HFFc6 (cell line): ENCODE data around the gene RPS23. TPM values are rescaled to one million over a fixed set of nuclear protein-coding genes. Genes with fewer than 3 reads are reported as not detected.

Source experiments
- DNase-seq: peaks from one replicate; pipeline ENCODE4 v3.0.0-alpha.2; 2018
- H3K27ac Mint-ChIP-seq: 2 replicates; pipeline ENCODE4 v1.8.0; 2020; ENCODE audit warnings: mild to moderate bottlenecking, mixed read lengths
- H3K27me3 Mint-ChIP-seq: 2 replicates; pipeline ENCODE4 v1.8.0; 2021; ENCODE audit warnings: mild to moderate bottlenecking, moderate library complexity, mixed read lengths; ENCODE audit not compliant: insufficient read depth
- H3K36me3 Mint-ChIP-seq: 2 replicates; pipeline ENCODE4 v1.8.0; 2021; ENCODE audit warnings: low read depth, mixed read lengths
- H3K4me1 Mint-ChIP-seq: 2 replicates; pipeline ENCODE4 v1.8.0; 2020; ENCODE audit warnings: low read depth, mixed read lengths
- H3K4me3 Mint-ChIP-seq: 2 replicates; pipeline ENCODE4 v1.8.0; 2020; ENCODE audit warnings: mild to moderate bottlenecking, moderate library complexity, mixed read lengths
- H3K9me3 Mint-ChIP-seq: 2 replicates; pipeline ENCODE4 v1.8.0; 2020; ENCODE audit warnings: mild to moderate bottlenecking, mixed read lengths
- CTCF ChIP-seq: fragments of 200-600 bp; sonication (generic); IDR thresholded peaks from 2 replicates; pipeline ENCODE4 v1.5.0; 2021; ENCODE audit warnings: antibody characterized with exemption, mild to moderate bottlenecking
- total RNA-seq, 6 experiments: library from RNA; stranded (reverse); fragmentation: NEBNext Ultra II Directional; extraction: Animal tissue kit (Norgen Biotek cat#: 25700); gene quantifications; 2 replicates in 1 of 6; 3 replicates in 5 of 6; pipeline ENCODE4 v1.2.3, GENCODE V29; 2021

The RPS23 gene
- total RNA-seq, 6 experiments from 2014 or later = 1,416 to 1,929 (median 1,647) TPM

- no peaks in the 10 kb centered on the region for H3K9me3 Mint-ChIP-seq
- H3K4me3 Mint-ChIP-seq = no peak overlapping the region
- H3K27ac Mint-ChIP-seq = no peak overlapping the region
- no peak for DNase-seq
- H3K4me1 Mint-ChIP-seq = peaks cover 18% of the 10 kb centered on the region
- no peaks in the 10 kb centered on the region; the same call in 1 of the 2 replicates for H3K27me3 Mint-ChIP-seq
- no peaks in the 10 kb centered on the region for H3K36me3 Mint-ChIP-seq
- TF ChIP-seq CTCF = no peak
These were observed 31.0 kb upstream of the RPS23 start for GRCh38 chr5:82309091-82309531.

GRCh38 chr5:82308416-82308815 is 30.3 kb upstream of the RPS23 start:
- H3K4me1 Mint-ChIP-seq = peaks cover 18% of the 10 kb centered on the region
- TF ChIP-seq CTCF = no peak
- DNase-seq = no peak
- H3K27me3 Mint-ChIP-seq = no peaks in the 10 kb centered on the region
- H3K36me3 Mint-ChIP-seq = no peaks in the 10 kb centered on the region
- no peaks in the 10 kb centered on the region for H3K9me3 Mint-ChIP-seq
- H3K27ac Mint-ChIP-seq = no peak overlapping the region
- H3K4me3 Mint-ChIP-seq = no peak overlapping the region

- no peaks in the 10 kb centered on the region for H3K9me3 Mint-ChIP-seq
- no peak for TF ChIP-seq CTCF
- no peak overlapping the region for H3K27ac Mint-ChIP-seq
- H3K4me1 Mint-ChIP-seq = peaks cover 8% of the 10 kb centered on the region
- H3K36me3 Mint-ChIP-seq = no peaks in the 10 kb centered on the region
- no peak overlapping the region for H3K4me3 Mint-ChIP-seq
- no peak for DNase-seq
- H3K27me3 Mint-ChIP-seq = no peaks in the 10 kb centered on the region
These were observed 29.3 kb upstream of the RPS23 start for GRCh38 chr5:82307451-82307850.

GRCh38 chr5:82306151-82306550 is 28.0 kb upstream of the RPS23 start:
- Mint-ChIP-seq H3K4me3 (no peak overlapping the region), H3K9me3 (no peaks in the 10 kb centered on the region), H3K27ac (no peak overlapping the region), H3K36me3 (no peaks in the 10 kb centered on the region), H3K4me1 (0 out of 2 replicates have a peak, but pooled peaks cover 5% of the 10 kb centered on the region), H3K27me3 (no peaks in the 10 kb centered on the region)
- no peak for TF ChIP-seq CTCF
- DNase-seq = no peak

- DNase-seq = no peak
- H3K4me1 Mint-ChIP-seq = peaks cover 6% of the 10 kb centered on the region; the same call in 1 of the 2 replicates
- TF ChIP-seq CTCF = no peak
- no peak overlapping the region for H3K4me3 Mint-ChIP-seq
- H3K27ac Mint-ChIP-seq = no peak overlapping the region
- H3K9me3 Mint-ChIP-seq = 0 out of 2 replicates have a peak, but pooled peaks cover 3% of the 10 kb centered on the region
- H3K36me3 Mint-ChIP-seq = no peaks in the 10 kb centered on the region
- H3K27me3 Mint-ChIP-seq = no peaks in the 10 kb centered on the region
These were observed 23.0 kb upstream of the RPS23 start for GRCh38 chr5:82301190-82301589.

- TF ChIP-seq CTCF = no peak
- Mint-ChIP-seq H3K36me3 (no peaks in the 10 kb centered on the region), H3K4me1 (peaks cover 10% of the 10 kb centered on the region; the same call in 1 of the 2 replicates), H3K4me3 (no peak overlapping the region), H3K27ac (no peak overlapping the region), H3K9me3 (0 out of 2 replicates have a peak, but pooled peaks cover 3% of the 10 kb centered on the region), H3K27me3 (no peaks in the 10 kb centered on the region; the same call in 1 of the 2 replicates)
- no peak for DNase-seq
These were observed 20.5 kb upstream of the RPS23 start for GRCh38 chr5:82298668-82299067.
